Measurements from ENCODE around the gene SARS2.

DNA sequence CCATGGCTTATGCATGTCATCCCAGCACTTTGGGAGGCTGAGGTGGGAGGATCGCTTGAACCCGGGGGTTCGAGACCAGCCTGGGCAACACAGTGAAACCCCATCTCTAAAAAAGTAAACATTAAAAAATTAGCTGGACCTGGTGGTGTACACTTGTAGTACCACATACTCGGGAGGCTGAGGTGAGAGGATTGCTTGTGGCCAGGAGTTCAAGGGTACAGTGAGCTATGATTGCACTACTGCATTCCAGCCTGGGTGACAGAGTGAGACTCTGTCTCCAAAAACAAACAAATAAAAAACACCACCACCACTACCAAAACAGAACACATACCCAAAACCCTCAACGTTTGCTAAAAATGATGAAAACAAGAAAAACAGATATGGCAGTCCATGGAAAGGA is 29.1 kb upstream of the SARS2 start:
- TF ChIP-seq, protein P1, sequence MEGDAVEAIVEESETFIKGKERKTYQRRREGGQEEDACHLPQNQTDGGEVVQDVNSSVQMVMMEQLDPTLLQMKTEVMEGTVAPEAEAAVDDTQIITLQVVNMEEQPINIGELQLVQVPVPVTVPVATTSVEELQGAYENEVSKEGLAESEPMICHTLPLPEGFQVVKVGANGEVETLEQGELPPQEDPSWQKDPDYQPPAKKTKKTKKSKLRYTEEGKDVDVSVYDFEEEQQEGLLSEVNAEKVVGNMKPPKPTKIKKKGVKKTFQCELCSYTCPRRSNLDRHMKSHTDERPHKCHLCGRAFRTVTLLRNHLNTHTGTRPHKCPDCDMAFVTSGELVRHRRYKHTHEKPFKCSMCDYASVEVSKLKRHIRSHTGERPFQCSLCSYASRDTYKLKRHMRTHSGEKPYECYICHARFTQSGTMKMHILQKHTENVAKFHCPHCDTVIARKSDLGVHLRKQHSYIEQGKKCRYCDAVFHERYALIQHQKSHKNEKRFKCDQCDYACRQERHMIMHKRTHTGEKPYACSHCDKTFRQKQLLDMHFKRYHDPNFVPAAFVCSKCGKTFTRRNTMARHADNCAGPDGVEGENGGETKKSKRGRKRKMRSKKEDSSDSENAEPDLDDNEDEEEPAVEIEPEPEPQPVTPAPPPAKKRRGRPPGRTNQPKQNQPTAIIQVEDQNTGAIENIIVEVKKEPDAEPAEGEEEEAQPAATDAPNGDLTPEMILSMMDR (IDR thresholded peaks at IDR 0.05; ENCODE audit: low read depth, low read length), result no peak
- no peak for TF ChIP-seq MYC (IDR thresholded peaks at IDR 0.05; ENCODE audit: low read depth, low read length)
